Stimulated activated CD4-positive, alpha-beta T cell treated with anti-CD3 and anti-CD28 coated beads, Interleukin-12 subunit alpha, Interleukin-12 subunit beta, amount 100 ng/mL, for 24 hours (primary cell): ENCODE results near the gene SLIT1.

Source experiments
- DNase-seq, 2 experiments: peaks; one replicate each; pipeline ENCODE4 v3.0.0-alpha.2; 2020; ENCODE audit warnings: low read depth in 2 of 2

The SLIT1 gene

GRCh38 chr10:96968682-96969423 is 216.9 kb downstream of the SLIT1 start:
- no peak for DNase-seq

GRCh38 chr10:96967847-96968246 is 217.9 kb downstream of the SLIT1 start:
- DNase-seq, result no peak

DNA sequence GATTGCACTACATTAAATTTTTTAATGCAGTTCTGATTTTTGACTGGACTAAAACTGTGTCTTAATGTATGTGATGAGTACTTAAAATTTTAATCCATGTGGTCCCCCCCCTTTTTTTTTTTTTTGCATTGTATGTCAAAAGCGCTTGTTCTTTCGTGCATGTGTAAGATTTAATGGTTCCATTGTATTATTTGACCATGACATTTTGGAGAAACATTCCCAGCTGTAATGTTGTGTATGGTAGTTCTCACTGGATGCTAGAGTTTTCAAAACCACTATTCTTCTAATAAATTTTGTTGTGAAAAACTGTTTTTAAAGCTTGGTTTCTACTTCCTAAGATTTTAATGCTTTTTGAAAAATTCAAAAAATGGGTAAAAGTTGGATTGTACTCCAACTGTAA is 221.6 kb downstream of the SLIT1 start:
- DNase-seq, result no peak

- no peak for DNase-seq
Observed at GRCh38 chr10:96960872-96961271, 224.9 kb downstream of the SLIT1 start.

- DNase-seq, result no peak
Observed at GRCh38 chr10:96959733-96960132, 226.0 kb downstream of the SLIT1 start.

DNA sequence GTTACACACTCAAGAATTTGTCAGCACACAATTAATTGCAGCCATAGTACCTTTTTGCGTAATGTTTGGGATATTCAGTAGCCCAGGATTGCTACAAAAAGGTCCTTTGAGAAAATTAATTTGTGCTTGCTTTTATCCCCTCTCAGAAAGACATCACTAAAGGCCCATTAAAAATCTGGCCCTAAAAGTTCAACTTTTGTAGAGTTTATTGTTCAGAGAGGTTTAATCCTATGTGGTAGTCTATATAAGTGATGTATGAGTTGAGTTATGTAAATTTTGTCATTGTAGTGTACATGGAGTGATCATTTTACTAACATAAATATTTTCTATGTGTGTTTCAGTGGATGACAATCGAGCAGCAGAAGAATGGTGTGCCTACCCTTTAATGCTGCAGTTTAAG is 227.7 kb downstream of the SLIT1 start:
- no peak for DNase-seq

DNA sequence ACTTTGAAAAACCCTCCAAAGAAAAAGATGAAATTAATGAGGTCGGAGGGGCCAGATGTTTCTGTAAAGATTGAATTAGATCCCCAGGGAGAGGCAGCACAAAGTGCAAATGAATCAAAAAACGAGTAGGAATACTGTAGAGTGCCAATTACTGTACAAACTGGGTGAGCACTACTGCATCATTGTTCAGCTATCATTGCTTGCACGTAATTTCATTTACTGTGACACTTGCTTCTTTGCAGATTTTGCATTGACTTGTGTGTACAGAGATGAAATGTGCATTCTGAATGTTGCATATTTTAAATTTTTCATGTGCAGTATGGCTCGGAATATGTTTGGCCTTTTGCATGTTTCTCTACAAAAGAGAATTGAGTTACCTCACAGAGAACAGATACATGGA is 230.0 kb downstream of the SLIT1 start:
- DNase-seq, result no peak

- DNase-seq, result no peak
Observed at GRCh38 chr10:96951954-96952353, 233.8 kb downstream of the SLIT1 start.

GRCh38 chr10:96949039-96949683 is 236.6 kb downstream of the SLIT1 start:
- DNase-seq, result no peak
